GM18909 (cell line): ENCODE results near the gene PSTPIP1.

ENCODE experiments used
- ATAC-seq: cut with Tn5 transposase; IDR thresholded peaks from one replicate; pipeline ENCODE4 v1.9.1; 2021; ENCODE audit warnings: mild to moderate bottlenecking; ENCODE audit not compliant: unreplicated experiment, poor library complexity

The PSTPIP1 gene

GRCh38 chr15:76976572-76977270 is 18.2 kb upstream of the PSTPIP1 start:
- ATAC-seq, result no peak

DNA sequence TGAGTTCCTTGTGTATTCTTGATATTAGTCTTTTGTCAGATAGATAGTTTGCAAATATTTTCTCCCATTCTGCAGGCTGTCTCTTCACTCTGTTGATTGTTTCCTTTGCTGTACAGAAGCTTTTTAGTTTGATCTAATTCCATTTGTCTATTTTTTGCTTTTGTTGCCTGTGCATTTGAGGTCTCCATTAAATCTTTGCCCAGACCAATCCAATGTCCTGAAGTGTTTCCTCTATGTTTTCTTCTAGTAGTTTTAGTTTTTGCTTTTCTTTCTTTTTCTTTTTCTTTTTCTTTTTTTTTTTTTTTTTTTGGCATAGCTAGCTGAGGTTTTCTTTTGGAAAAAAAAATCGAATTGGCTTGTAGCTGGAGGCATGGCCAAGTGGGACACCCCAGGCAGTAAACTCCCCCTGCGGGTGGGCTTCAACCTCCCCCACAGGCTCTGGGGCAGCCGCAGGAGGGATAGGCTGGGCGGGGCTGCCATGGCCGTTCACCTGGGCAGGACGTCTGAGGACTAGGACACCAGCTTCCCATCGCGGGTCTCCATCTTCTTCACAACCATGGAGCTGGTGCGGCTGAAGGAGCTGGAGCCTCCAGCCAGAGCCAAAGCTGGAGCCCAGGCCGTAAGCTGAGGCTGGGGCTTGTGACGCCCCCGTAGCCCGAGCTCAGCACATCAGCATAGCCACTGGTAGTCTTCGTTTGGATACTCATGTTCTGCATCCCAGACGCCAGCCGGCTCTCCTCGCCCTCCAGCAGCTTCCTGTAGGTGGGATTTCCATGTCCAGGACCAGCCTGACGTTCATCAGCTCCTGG is 16.2 kb upstream of the PSTPIP1 start:
- no peak for ATAC-seq

DNA sequence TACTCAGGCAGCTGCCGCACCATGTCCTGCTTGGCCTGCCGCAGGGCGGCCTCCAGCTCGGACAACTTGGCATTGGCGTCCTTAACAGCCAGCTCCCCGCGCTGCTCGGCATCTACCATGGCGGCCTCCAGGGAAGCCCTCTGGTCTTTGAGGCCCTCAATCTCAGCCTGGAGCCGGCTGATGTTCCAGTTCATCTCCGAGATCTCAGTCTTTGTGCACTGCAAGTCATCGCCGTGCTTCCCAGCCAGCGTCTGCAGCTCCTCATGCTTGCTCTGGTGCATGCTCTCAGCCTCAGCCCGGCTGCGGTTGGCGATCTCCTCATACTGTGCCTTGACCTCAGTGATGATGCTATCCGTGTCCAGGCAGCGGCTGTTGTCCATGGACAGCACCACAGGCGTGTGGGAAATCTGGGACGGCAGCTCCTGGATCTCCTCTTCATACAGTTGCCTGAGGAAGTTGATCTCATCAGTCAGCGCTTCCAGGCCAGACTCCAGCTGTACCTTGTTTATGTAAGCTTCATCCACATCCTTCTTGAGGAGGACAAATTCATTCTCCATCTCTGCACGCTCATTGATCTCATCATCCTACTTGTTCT is 15.5 kb upstream of the PSTPIP1 start:
- no peak for ATAC-seq

DNA sequence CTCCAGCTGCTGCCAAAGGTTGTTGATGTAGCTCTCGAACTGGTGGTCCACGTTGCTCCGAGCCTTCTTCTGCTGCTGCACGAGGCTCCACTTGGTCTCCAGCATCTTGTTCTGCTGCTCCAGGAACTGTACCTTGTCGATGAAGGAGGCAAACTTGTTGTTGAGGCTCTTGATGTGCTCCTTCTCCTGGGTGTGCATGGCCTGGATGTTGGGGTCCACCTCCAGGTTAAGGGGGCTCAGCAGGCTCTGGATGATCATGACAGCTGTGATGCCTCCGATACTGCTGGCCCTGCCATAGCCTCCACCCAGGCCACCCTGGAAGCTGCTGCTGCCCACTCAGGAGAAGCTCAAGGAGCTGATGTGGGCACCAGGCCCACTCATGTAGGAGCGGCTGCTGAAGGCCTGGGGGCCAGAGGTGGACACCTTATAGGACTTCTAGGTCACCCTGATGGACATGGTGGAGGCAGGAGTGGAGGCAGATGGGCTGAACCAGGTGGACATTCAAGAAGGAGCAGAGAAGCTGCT is 14.9 kb upstream of the PSTPIP1 start:
- ATAC-seq, result no peak

DNA sequence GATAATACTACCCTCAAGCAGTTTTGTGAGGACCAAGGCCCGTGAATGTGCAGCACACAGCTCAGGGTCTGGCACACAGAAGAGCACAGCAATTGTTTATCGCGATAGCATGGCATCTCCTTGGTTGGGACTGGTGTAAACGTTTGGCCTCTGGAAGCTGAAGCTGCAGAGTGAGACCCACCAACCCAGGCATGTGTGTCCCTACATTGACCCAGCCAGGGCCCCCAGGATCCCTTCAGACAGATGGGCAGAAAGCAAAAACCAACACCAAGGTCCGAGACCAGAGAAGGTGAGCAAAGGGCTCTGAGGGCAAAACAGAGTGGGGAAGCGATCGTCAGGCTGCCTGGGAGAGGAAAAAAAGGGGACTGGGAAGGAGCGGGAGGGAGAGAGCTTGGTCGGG is 12.6 kb upstream of the PSTPIP1 start:
- ATAC-seq, result no peak

DNA sequence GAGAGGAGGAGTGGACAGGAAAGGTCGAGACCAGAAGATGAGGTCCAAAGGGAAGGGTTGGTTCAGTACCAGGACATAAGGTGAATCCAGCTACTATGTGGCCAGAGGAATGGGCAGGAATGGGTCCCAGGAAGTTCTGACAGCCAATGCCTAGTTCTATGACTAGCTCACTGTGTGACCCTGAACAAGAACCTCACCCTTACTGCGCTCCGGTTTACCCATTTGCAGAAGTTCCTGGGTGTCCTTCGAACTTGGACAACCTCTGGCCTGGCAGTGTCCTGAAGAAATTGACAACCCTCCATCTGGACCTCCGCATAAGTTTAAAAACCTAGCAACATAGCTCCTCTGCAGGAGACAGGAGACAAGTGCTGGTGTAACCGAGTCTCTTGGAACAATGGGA is 12.2 kb upstream of the PSTPIP1 start:
- ATAC-seq, result no peak

DNA sequence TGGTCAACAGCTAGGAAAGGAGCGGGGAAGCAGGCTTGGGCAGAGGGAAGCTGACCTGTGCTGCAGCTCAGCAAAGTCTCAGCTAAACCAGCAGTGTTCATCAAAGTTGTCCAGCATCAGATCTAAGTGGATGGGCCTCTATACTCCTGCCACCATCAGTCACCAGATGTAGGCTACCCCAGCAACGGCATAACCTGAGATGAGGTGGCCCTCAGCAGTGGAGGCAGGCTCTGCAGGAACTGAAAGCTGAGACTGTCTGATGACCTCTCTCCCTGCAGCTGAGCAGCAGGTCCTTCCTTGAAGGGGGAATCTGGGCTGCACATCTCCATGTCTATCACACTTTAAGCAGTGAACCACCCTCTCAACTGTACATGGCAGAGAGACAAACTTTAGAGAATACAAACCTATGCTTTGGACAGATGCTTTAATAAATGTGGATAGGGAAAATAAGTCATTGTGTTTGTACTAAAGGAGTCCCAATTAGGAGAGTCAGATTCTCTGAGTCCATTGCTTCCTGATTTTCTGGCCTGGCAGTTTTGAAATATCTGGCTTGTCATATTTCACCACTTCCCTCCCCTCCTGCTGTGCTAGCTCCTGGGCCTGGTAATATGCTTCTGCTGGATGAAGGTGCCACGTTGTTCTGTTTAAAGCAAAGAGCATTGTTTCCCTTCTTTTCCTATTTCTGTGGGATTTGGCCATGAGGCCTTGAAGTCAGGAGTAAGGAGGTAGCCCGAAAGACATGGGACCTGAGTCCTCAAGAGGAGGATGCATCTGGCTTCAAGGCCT is 11.1 kb upstream of the PSTPIP1 start:
- no peak for ATAC-seq

GRCh38 chr15:76986743-76987142 is 8.2 kb upstream of the PSTPIP1 start:
- ATAC-seq, result no peak

- no peak for ATAC-seq
Observed at GRCh38 chr15:76987276-76987675, 7.7 kb upstream of the PSTPIP1 start.

GRCh38 chr15:76987896-76988860 is 6.7 kb upstream of the PSTPIP1 start:
- ATAC-seq, result peak; percentile 68

DNA sequence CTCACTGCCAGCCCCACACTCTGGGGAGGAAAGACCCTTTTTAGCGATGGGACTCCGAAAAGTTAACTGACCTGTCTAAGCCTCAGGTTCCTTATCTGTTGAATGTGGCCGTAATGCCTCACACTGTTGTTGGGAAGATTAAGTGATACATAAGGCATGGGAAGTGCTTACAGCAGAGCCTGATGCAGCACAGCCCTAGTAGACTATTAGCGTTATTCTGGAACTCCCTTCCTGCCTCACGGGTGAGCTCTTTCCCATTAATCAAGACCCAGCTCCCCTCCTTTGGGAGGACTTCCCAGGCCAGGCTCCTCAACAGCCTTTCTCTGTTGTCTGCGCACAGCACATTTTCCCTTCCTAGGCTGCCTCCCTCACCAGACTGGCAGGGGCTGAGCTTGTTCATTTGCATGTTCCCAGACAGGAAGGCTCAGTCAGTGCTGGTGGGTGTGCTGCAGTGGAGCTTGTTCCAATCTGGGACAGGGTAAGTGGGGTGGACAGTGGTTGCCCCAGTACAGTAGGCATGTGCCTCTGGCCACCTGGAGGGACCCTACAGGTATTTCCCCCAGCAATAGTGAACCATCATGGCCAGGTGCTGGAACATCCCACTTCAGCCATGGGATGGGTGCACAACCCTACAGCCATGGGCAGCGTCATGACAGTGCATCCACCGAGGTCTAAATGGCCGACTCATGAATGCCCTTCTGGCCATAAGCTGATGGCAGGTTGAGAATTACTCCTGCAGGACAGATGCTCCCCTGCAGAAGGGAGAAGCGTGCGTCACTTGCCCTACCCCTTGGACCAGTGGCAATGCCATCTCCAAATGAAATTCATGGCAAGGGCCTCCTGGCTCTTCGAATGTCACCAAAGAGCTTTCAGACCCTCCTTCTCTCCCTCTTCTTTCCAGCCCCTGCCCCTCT is 5.8 kb upstream of the PSTPIP1 start:
- no peak for ATAC-seq

- ATAC-seq, result no peak
Observed at GRCh38 chr15:76991048-76991447, 3.9 kb upstream of the PSTPIP1 start.

- no peak for ATAC-seq
Observed at GRCh38 chr15:76991741-76992645, 2.9 kb upstream of the PSTPIP1 start.

- no peak for ATAC-seq
Observed at GRCh38 chr15:76993114-76993725, 1.7 kb upstream of the PSTPIP1 start.

- no peak for ATAC-seq
Observed at GRCh38 chr15:76994001-76994400, 925 bp upstream of the PSTPIP1 start.

DNA sequence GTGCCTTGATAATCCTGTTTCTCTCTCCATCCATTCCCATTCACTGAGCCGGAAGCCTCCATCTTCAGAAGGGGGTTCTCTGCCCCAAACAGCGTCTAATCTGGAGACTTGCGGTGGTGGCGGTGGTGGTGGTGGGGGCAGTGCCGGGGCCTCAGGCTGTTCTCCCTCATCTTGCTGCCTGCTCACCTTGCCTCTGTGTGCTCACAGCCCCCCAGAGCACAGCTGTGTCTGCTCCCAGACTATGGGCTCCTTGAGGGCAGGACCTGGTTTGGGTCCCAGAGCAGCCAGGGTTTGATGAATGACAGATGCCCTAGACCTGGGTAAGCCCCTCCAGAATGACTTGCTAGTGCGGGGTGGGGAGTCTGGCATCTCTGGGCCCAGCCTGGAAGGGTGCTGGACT is 430 bp upstream of the PSTPIP1 start:
- peak; percentile 23 for ATAC-seq

- ATAC-seq, result no peak
Observed at GRCh38 chr15:76996076-76996525, 1.2 kb downstream of the PSTPIP1 start.
